Right lobe of liver (tissue), 6 donors: Measurements from ENCODE around the gene TIAL1. TPM values are rescaled to one million over a fixed set of nuclear protein-coding genes. Genes with fewer than 3 reads are reported as not detected.

Source experiments
- ATAC-seq, 4 donors: fragments of 200-7000 bp; cut with Tn5 transposase; one replicate each; pipeline ENCODE4 v1.9.1; 2020; ENCODE audit warnings: mild to moderate bottlenecking in 4 of 4, moderate library complexity in 4 of 4
- DNase-seq, 3 donors: peaks; one replicate each; pipeline ENCODE4 v3.0.0-alpha.2; 2020
- H3K27ac ChIP-seq, 3 donors: fragments of 200-600 bp; one replicate each; pipeline ENCODE4 v1.8.0; 2022
- H3K27me3 ChIP-seq, 2 donors: fragments of 200-600 bp; one replicate each; pipeline ENCODE4 v1.8.0; 2022
- H3K36me3 ChIP-seq, 4 donors: fragments of 200-600 bp; sonication (generic) in 1 of 4; one replicate each; pipeline versions ENCODE4 v1.5.1 to v1.8.0; 2017 to 2022; ENCODE audit warnings: control low read depth in 1 of 4
- H3K4me1 ChIP-seq, 4 donors: fragments of 200-600 bp; sonication (generic) in 1 of 4; one replicate each; pipeline versions ENCODE4 v1.5.1 to v1.8.0; 2017 to 2022; ENCODE audit warnings: control low read depth in 1 of 4
- H3K4me3 ChIP-seq, 3 donors: fragments of 200-600 bp; one replicate each; pipeline ENCODE4 v1.8.0; 2022
- H3K9me3 ChIP-seq, 4 donors: fragments of 200-600 bp; sonication (generic) in 1 of 4; one replicate each; pipeline versions ENCODE4 v1.5.1 to v1.8.0; 2017 to 2022; ENCODE audit warnings: control low read depth in 1 of 4
- POLR2A ChIP-seq: fragments of 450-650 bp; IDR thresholded peaks from one replicate; pipeline ENCODE4 v1.6.1; 2017; ENCODE audit warnings: antibody characterized with exemption, mild to moderate bottlenecking
- WGBS: methylation state at CpG from one replicate; pipeline ENCODE4 v1.1.6; 2018; ENCODE audit warnings: low coverage, low lambda C conversion rate; ENCODE audit not compliant: insufficient coverage; ENCODE audit errors: missing lambda C conversion rate; 5-methylcytosine and 5-hydroxymethylcytosine counted together
- intact Hi-C, 2 donors: fragments of 100-400 bp; cut with DNase I; formaldehyde crosslinking; loops; one replicate each; pipeline versions ENCODE4 v1.11.2 to v1.14.1; 2022
- long read RNA-seq: library from polyadenylated mRNA; unstranded; transcript quantifications from one replicate; pipeline ENCODE4 v2.0.0, GENCODE V29; 2019
- total RNA-seq, 6 experiments: library from RNA; depleted of rRNA in 2 of 6; stranded (reverse); fragments of >200 nt in 2 of 6; fragmentation: NEBNext Ultra II Directional in 3 of 6; extraction: Animal tissue kit (Norgen Biotek cat#: 25700) in 3 of 6; gene quantifications; one replicate each; pipeline versions ENCODE4 v1.1.0 to v1.2.4, GENCODE V29; 2016 to 2023
- TF ChIP-seq, protein P1 (sequence below), 4 donors: fragments of 200-600 bp in 3 of 4; fragments of 450-650 bp in 1 of 4; IDR thresholded peaks; one replicate each; pipeline versions ENCODE4 v1.5.1 to v1.8.0; 2016 to 2022; ENCODE audit warnings: antibody characterized with exemption in 4 of 4, mild to moderate bottlenecking in 2 of 4
- donor health status: DM: no; HTN: yes; CAD: no.
- donor health status: DM: no; HTN: no; CAD: no.
- donor health status: DM: no; HTN: no; CAD: no.
- donor health status: DM: no; HTN: yes; CAD: no.
- donor health status: DM: no; HTN: yes; CAD: no.

The TIAL1 gene, protein sequence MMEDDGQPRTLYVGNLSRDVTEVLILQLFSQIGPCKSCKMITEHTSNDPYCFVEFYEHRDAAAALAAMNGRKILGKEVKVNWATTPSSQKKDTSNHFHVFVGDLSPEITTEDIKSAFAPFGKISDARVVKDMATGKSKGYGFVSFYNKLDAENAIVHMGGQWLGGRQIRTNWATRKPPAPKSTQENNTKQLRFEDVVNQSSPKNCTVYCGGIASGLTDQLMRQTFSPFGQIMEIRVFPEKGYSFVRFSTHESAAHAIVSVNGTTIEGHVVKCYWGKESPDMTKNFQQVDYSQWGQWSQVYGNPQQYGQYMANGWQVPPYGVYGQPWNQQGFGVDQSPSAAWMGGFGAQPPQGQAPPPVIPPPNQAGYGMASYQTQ
- total RNA-seq, result 10 to 100 TPM; 37.2 to 52.2 (median 46.3) TPM
- long read RNA-seq, partial matches to known transcripts, result 0 of 1 reads
- long read RNA-seq, other reads (novel, unspliced or antisense), result 1 of 1 reads

GRCh38 chr10:119596537-119597404 is at the start of gene TIAL1:
TSS of gene TIAL1 (minus strand) at chr10:119596964. CDS start at chr10:119596465, 499 bp downstream.
- WGBS, result under 1% methylated on average over 46 of the region's 66 CpGs
- Histone ChIP-seq H3K27me3 (no peaks in the 10 kb centered on the region), H3K27ac (peak within 1 kb of the TSS; percentile 97 to 98 (median 98)), H3K4me1 (peaks cover 0 to 43% (median 11%) of the 10 kb centered on the region in 4 donors), H3K4me3 (peak within 1 kb of the TSS; percentile 74 to 79 (median 78)), H3K9me3 (no peaks in the 10 kb centered on the region), H3K36me3 (peaks cover 0 to 3% (median 0%) of the 10 kb centered on the region in 4 donors)
- DNase-seq, result peak; percentile 97 to 99 (median 99)
- intact Hi-C loops, result no loop called here
- ATAC-seq, result peak; percentile 89 to 95 (median 92)
- TF ChIP-seq, protein P1, sequence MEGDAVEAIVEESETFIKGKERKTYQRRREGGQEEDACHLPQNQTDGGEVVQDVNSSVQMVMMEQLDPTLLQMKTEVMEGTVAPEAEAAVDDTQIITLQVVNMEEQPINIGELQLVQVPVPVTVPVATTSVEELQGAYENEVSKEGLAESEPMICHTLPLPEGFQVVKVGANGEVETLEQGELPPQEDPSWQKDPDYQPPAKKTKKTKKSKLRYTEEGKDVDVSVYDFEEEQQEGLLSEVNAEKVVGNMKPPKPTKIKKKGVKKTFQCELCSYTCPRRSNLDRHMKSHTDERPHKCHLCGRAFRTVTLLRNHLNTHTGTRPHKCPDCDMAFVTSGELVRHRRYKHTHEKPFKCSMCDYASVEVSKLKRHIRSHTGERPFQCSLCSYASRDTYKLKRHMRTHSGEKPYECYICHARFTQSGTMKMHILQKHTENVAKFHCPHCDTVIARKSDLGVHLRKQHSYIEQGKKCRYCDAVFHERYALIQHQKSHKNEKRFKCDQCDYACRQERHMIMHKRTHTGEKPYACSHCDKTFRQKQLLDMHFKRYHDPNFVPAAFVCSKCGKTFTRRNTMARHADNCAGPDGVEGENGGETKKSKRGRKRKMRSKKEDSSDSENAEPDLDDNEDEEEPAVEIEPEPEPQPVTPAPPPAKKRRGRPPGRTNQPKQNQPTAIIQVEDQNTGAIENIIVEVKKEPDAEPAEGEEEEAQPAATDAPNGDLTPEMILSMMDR (IDR thresholded peaks at IDR 0.05), result no peak
- TF ChIP-seq POLR2A, result peak; percentile 95

GRCh38 chr10:119644994-119645393 is 48.2 kb upstream of the TIAL1 start:
- TF ChIP-seq POLR2A, result no peak
- TF ChIP-seq, protein P1 (IDR thresholded peaks at IDR 0.05), result no peak
- Histone ChIP-seq H3K36me3 (no peaks in the 10 kb centered on the region), H3K9me3 (no peaks in the 10 kb centered on the region), H3K4me3 (no peak overlapping the region), H3K27me3 (no peaks in the 10 kb centered on the region), H3K27ac (no peak overlapping the region), H3K4me1 (peaks cover 0 to 9% (median 3%) of the 10 kb centered on the region in 4 donors)
- no peak for DNase-seq
- WGBS, result 90% methylated on average over 3 of the region's 3 CpGs
- ATAC-seq, result no peak
- intact Hi-C loops, result no loop called here

DNA sequence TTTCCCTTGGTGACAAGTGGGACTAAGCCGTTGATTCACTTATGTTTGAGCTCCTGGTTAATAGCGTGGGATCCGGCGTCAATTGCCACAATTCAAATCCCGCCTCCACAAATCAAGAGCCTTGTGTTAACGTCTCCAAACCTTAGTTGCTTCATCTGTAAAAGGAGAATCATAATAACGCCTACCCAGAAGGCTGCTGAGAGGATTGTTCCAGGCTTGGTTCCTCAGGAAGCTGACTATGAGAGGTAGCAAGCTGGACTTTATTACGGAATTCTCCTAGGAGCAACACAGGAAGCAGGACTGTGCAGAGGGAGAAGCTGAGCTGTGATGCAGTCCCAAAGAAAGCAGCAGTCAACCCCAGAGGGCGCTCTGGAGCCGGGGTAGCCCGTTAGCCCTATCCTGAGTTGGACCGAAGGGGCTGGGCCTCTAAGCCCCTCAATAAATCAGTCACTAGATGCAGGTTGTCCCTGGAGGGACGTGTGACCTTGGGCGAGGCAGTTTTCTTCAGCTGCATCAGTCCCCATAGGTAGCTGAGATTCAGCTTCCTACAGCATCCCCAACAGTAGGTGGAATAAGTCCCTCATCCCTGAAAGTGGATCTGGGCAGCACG is 47.5 kb upstream of the TIAL1 start:
- Histone ChIP-seq H3K27ac (no peak overlapping the region), H3K4me3 (no peak overlapping the region), H3K27me3 (no peaks in the 10 kb centered on the region), H3K4me1 (peaks cover 0 to 9% (median 3%) of the 10 kb centered on the region in 4 donors), H3K9me3 (no peaks in the 10 kb centered on the region), H3K36me3 (no peaks in the 10 kb centered on the region)
- intact Hi-C loops, result no loop called here
- no peak for ATAC-seq
- no peak for DNase-seq
- TF ChIP-seq, protein P1 (IDR thresholded peaks at IDR 0.05), result no peak
- no peak for TF ChIP-seq POLR2A
- 76% methylated on average over 12 of the region's 15 CpGs for WGBS
